ENCODE data around the gene MELK. TPM values are rescaled to one million over a fixed set of nuclear protein-coding genes. Genes with fewer than 3 reads are reported as not detected.

MELK gene
- total RNA-seq, 1 donor from 2014 or later: 0.13 TPM

GRCh38 chr9:36664806-36665205, 92.1 kb downstream of the MELK start:
- intact Hi-C loops (cut with DNase I): no loop called here
- DNase-seq (ENCODE audit: low spot score): no peak

- DNase-seq (ENCODE audit: low spot score): no peak
- intact Hi-C loops (cut with DNase I): no loop called here
Measured at GRCh38 chr9:36665387-36665786, 92.7 kb downstream of the MELK start.

GRCh38 chr9:36665921-36666431, 93.3 kb downstream of the MELK start:
- intact Hi-C loops (cut with DNase I): no loop called here
- DNase-seq (ENCODE audit: low spot score): no peak

- intact Hi-C loops (cut with DNase I): no loop called here
- DNase-seq (ENCODE audit: low spot score): no peak
Measured at GRCh38 chr9:36671561-36671960, 98.9 kb downstream of the MELK start.

- intact Hi-C loops (cut with DNase I): no loop called here
Measured at GRCh38 chr9:36676091-36676490, 103.4 kb downstream of the MELK start.

GRCh38 chr9:36676778-36677485, 104.2 kb downstream of the MELK start:
- DNase-seq (ENCODE audit: low spot score): no peak
- intact Hi-C loops (cut with DNase I): no loop called here

More at GRCh38 chr9:36676091-36676490, 103.4 kb downstream of the MELK start:
- no peak for DNase-seq (ENCODE audit: low spot score)

GRCh38 chr9:36677611-36678010, 104.9 kb downstream of the MELK start:
- intact Hi-C loops (cut with DNase I): no loop called here
- DNase-seq (ENCODE audit: low spot score): no peak

GRCh38 chr9:36679710-36680109, 107.0 kb downstream of the MELK start:
- intact Hi-C loops (cut with DNase I): no loop called here
- no peak for DNase-seq (ENCODE audit: low spot score)

GRCh38 chr9:36686471-36686870, 113.8 kb downstream of the MELK start:
- intact Hi-C loops (cut with DNase I): no loop called here
- DNase-seq (ENCODE audit: low spot score): no peak

GRCh38 chr9:36690412-36691168, 117.9 kb downstream of the MELK start:
- intact Hi-C loops (cut with DNase I): no loop called here

GRCh38 chr9:36691671-36692070, 119.0 kb downstream of the MELK start:
- intact Hi-C loops (cut with DNase I): no loop called here

More at GRCh38 chr9:36690412-36691168, 117.9 kb downstream of the MELK start:
- no peak for DNase-seq (ENCODE audit: low spot score)

GRCh38 chr9:36698984-36699383, 126.3 kb downstream of the MELK start:
- intact Hi-C loops (cut with DNase I): no loop called here
- DNase-seq (ENCODE audit: low spot score): no peak

More at GRCh38 chr9:36691671-36692070, 119.0 kb downstream of the MELK start:
- no peak for DNase-seq (ENCODE audit: low spot score)

GRCh38 chr9:36704148-36704547, 131.5 kb downstream of the MELK start:
- no peak for DNase-seq (ENCODE audit: low spot score)
- intact Hi-C loops (cut with DNase I): no loop called here

GRCh38 chr9:36713515-36714490, 141.1 kb downstream of the MELK start:
- no peak for DNase-seq (ENCODE audit: low spot score)
- intact Hi-C loops (cut with DNase I): no loop called here

GRCh38 chr9:36716496-36716895, 143.8 kb downstream of the MELK start:
- intact Hi-C loops (cut with DNase I): no loop called here
- no peak for DNase-seq (ENCODE audit: low spot score)

GRCh38 chr9:36717276-36717675, 144.6 kb downstream of the MELK start:
- DNase-seq (ENCODE audit: low spot score): no peak
- intact Hi-C loops (cut with DNase I): no loop called here

- DNase-seq (ENCODE audit: low spot score): no peak
- intact Hi-C loops (cut with DNase I): no loop called here
Measured at GRCh38 chr9:36718612-36719011, 145.9 kb downstream of the MELK start.

- no peak for DNase-seq (ENCODE audit: low spot score)
- intact Hi-C loops (cut with DNase I): no loop called here
Measured at GRCh38 chr9:36720043-36720442, 147.3 kb downstream of the MELK start.

GRCh38 chr9:36721846-36722588, 149.3 kb downstream of the MELK start:
- DNase-seq (ENCODE audit: low spot score): peak; percentile 68
- intact Hi-C loops (cut with DNase I): no loop called here
